GM12878 (cell line): Measurements from ENCODE around the gene USP26. TPM values are rescaled to one million over a fixed set of nuclear protein-coding genes. Genes with fewer than 3 reads are reported as not detected.

Experiments
- ATF7 ChIP-seq: fragments of 450-650 bp; IDR thresholded peaks from 2 replicates; pipeline ENCODE4 v1.6.1; 2016; ENCODE audit warnings: low read depth, mild to moderate bottlenecking
- CEBPB ChIP-seq, 2 experiments: fragments of 150-350 bp in 1 of 2; IDR thresholded peaks; 2 replicates each; pipeline ENCODE4 v1.6.1; 2012 to 2014; ENCODE audit warnings: low read depth in 2 of 2, low read length in 2 of 2, borderline replicate concordance in 1 of 2, inconsistent platforms in 1 of 2
- CHD4 ChIP-seq: fragments of 200-600 bp; sonication (generic); IDR thresholded peaks from 2 replicates; pipeline ENCODE4 v1.6.1; 2016; ENCODE audit warnings: mild to moderate bottlenecking
- EED ChIP-seq: sonication (generic); IDR thresholded peaks from 2 replicates; pipeline ENCODE4 v1.6.1; 2016; ENCODE audit warnings: antibody characterized with exemption, low read depth
- GATAD2B ChIP-seq: fragments of 450-650 bp; conservative IDR thresholded peaks from 2 replicates; pipeline ENCODE4 v1.6.1; 2017; ENCODE audit warnings: low read depth, mild to moderate bottlenecking, moderate library complexity
- HDAC2 ChIP-seq: fragments of 200-600 bp; sonication (generic); IDR thresholded peaks from 2 replicates; pipeline ENCODE4 v1.6.1; 2017
- IRF4 ChIP-seq: IDR thresholded peaks from 2 replicates; pipeline ENCODE4 v1.6.1; 2011; ENCODE audit warnings: low read depth, low read length
- MTA2 ChIP-seq: fragments of 450-650 bp; IDR thresholded peaks from 2 replicates; pipeline ENCODE4 v1.6.1; 2016; ENCODE audit warnings: low read depth, mild to moderate bottlenecking, moderate library complexity
- MYB ChIP-seq: fragments of 150-350 bp; IDR thresholded peaks from 2 replicates; pipeline ENCODE4 v1.6.1; 2014; ENCODE audit warnings: mild to moderate bottlenecking, low read depth, low read length, borderline replicate concordance
- NR2C1 ChIP-seq: fragments of 450-650 bp; IDR thresholded peaks from 2 replicates; pipeline ENCODE4 v1.6.1; 2017; ENCODE audit warnings: antibody characterized with exemption, mild to moderate bottlenecking, moderate library complexity
- SMARCA5 ChIP-seq: fragments of 450-650 bp; IDR thresholded peaks from 2 replicates; pipeline ENCODE4 v1.6.1; 2017; ENCODE audit warnings: mild to moderate bottlenecking
- SPI1 ChIP-seq: IDR thresholded peaks from 2 replicates; pipeline ENCODE4 v1.6.1; 2011; ENCODE audit warnings: low read depth, mild to moderate bottlenecking, low read length, moderate library complexity, borderline replicate concordance; ENCODE audit not compliant: insufficient read depth
- ZNF24 ChIP-seq: fragments of 450-650 bp; IDR thresholded peaks from 2 replicates; pipeline ENCODE4 v1.6.1; 2017; ENCODE audit warnings: antibody characterized with exemption, mild to moderate bottlenecking
- polyA plus RNA-seq, 11 experiments: library from polyadenylated mRNA; depleted of rRNA in 4 of 11; unstranded in 6 of 11; stranded (reverse) in 5 of 11; fragments of >200 nt; fragmentation: Nextera tagmentation in 4 of 11; fragmentation: Illumina TruSeq in 1 of 11; extraction: Ambion mirVana in 4 of 11; extraction: Trizol in 1 of 11; gene quantifications; 1 replicate in 1 of 11; 2 replicates in 10 of 11; pipeline versions ENCODE4 v1.2.1 to v1.2.3, GENCODE V29; 2011 to 2016; ENCODE audit warnings: inconsistent platforms in 2 of 11, missing spikeins in 2 of 11, low read depth in 1 of 11
- total RNA-seq, 4 experiments: library from RNA; depleted of rRNA in 3 of 4; stranded (reverse); fragments of >200 nt in 3 of 4; fragmentation: Illumina TruSeq in 1 of 4; extraction: Trizol in 1 of 4; gene quantifications; 2 replicates each; pipeline versions ENCODE4 v1.2.1 to v1.2.3, GENCODE V29; 2013 to 2021
- TF ChIP-seq, protein P1 (sequence below): fragments of 450-650 bp; IDR thresholded peaks from 2 replicates; pipeline ENCODE4 v1.6.1; 2017; ENCODE audit warnings: mild to moderate bottlenecking, low read depth, inconsistent platforms; ENCODE audit not compliant: poor library complexity, severe bottlenecking
- TF ChIP-seq, protein P2 (sequence below): IDR thresholded peaks from 2 replicates; pipeline ENCODE4 v1.6.1; 2012; ENCODE audit warnings: low read depth, low read length, improper control_type of control experiment

The USP26 gene
- total and polyA plus RNA-seq, 10 of the 15 experiments (the other 5 are each of a cell fraction or from before 2014, with no cell fraction given), result not detected

DNA sequence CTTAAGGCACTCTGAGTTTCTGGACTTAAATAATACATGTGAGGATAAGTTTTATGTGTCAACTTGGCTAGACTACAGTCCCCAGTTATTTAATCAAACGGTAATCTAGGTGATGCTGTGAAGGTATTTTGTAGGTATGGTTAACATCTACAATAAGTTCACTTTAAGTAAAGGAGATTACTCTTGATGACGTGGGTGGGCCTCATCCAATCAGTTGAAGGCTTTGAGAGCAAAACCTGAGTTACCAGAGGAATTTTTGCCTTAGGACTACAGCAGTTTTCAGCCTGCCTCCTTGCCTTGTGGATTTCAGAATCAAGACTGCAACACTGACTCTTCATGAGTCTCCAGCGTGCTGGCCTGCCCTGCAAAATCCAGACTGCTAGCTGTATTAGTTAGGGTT, 78.7 kb downstream of the USP26 start (continued):
- TF ChIP-seq SPI1 (no peak), NR2C1 (no peak), ZNF24 (no peak), CEBPB (IDR thresholded peaks at IDR 0.05; ENCODE audit: borderline replicate concordance in 1 of 2, low read depth in 2 of 2, low read length in 2 of 2) (no peak), EED (no peak), SMARCA5 (no peak), CHD4 (no peak), GATAD2B (no peak), IRF4 (no peak), MYB (no peak), HDAC2 (no peak), MTA2 (no peak), ATF7 (no peak)
- TF ChIP-seq, protein P1, sequence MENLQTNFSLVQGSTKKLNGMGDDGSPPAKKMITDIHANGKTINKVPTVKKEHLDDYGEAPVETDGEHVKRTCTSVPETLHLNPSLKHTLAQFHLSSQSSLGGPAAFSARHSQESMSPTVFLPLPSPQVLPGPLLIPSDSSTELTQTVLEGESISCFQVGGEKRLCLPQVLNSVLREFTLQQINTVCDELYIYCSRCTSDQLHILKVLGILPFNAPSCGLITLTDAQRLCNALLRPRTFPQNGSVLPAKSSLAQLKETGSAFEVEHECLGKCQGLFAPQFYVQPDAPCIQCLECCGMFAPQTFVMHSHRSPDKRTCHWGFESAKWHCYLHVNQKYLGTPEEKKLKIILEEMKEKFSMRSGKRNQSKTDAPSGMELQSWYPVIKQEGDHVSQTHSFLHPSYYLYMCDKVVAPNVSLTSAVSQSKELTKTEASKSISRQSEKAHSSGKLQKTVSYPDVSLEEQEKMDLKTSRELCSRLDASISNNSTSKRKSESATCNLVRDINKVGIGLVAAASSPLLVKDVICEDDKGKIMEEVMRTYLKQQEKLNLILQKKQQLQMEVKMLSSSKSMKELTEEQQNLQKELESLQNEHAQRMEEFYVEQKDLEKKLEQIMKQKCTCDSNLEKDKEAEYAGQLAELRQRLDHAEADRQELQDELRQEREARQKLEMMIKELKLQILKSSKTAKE, result no peak
- TF ChIP-seq, protein P2, sequence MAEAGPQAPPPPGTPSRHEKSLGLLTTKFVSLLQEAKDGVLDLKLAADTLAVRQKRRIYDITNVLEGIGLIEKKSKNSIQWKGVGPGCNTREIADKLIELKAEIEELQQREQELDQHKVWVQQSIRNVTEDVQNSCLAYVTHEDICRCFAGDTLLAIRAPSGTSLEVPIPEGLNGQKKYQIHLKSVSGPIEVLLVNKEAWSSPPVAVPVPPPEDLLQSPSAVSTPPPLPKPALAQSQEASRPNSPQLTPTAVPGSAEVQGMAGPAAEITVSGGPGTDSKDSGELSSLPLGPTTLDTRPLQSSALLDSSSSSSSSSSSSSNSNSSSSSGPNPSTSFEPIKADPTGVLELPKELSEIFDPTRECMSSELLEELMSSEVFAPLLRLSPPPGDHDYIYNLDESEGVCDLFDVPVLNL, result no peak
- TF ChIP-seq, all 136 proteins: peak for 0
